GM21619 (cell line): Measurements from ENCODE around the gene POLDIP2.

Source experiments
- ATAC-seq: cut with Tn5 transposase; IDR thresholded peaks from one replicate; pipeline ENCODE4 v1.9.1; 2021; ENCODE audit not compliant: unreplicated experiment

The POLDIP2 gene

DNA sequence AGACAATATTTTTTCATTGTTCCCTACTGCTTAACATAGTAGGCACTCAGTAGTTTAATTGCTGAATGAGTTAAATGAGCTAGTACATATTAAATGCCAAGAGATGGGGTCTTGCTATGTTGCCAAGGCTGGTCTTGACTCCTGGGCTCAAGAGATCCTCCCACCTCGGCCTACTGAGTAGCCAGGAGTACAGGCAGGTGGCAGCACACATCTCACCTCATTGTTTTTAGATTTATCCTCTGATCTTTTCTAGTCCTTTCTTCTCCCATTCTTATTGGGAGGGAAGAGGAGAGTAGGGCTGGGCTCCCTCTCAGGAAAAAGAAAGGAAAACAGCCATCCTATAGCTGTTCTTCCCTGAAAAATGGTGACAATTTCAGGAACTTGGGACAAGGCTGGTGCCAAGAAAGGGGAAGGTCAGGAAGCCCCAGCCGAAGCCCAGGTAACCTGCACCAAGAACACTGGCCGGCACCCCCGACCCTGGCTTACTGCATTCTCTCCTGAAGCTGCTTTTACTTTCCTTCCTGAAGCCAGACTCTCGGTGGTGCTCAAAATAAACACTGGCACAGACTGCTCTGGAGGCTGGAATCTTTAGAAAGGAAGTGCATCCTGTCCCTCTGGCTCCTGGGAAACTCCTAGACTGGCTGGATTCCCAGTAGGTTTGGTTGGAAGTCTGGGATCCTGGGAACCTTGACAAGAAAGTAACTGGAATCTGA is 19.1 kb downstream of the POLDIP2 start:
- ATAC-seq = no peak

DNA sequence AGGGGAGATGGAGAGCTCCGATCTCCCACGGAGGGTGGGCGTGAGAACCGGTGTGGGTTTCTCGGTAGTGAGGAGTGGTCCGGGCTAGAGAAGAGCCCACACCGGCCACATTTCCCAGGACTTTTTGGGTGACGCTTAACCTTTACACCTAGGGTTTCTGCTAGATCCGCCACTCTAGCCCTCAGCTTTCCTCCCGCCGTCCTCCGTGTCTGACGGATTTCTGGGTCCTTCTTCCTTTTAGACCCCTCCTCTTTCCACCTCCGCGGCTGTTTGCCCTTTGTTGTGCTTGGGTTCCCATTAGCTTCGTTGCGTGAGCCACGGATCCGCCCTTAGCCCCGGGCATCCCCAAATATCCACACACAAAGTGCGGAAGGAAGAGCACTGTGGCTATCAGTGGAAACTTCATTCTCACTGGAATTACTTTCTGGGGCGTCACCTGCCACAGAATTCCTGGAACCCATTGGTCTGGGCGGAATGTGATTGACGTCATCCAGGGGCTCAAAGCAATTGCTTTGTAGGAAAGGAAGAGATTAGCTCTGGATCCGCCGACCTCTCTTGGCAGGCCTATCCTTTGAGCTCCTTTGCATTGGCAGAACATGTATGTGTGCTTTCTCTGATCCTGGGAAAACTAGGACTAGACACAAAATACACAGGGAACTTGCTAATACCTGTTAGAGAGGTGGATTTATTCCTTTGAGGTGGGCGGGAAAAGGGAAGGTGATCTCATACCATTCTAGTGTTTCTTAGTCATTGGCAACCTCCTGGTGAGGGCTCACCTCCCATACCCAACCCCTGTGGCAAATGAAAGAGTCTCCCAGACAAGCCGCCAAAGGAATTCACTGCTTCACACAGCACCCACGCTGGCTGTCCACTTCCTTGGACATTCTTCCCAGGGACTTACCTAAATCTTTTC is 21.1 kb downstream of the POLDIP2 start:
- ATAC-seq = peak; percentile 3

DNA sequence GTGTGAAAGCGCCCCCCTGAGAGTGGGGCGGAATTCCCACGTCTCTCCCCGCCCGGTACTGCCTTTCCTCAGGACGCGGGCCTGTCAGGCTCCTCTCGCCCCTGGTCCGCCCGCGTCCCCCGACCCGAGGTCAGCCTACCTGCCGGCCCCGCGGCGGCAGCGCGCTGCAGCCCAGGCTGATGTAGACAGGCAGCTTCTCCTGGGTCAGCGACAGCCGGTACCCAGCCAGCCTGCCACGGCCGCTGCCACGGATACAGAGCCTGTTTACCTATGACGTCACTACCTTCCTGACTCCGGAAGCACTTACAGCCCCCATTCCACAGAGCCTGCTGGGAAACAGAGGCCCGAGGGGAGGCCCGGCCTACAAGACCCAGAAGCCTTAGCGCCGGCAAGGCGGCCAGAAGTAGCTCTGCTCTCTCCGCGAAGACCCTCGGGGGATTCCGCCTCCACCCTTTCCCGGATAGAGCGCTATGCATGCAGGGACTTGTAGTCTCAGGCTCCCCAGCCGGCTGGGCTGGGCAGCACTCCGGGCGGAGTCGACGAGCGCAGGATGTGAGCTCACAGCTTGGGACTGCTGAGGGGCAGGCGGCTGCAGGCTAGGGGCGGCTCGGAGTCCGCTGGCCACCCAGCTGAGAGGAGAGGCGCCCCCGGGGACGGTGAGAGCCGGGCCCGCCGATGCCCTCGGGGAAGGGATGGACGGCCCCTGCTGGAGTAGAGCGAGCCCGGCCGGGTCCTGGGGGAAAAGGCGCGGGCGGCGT is 21.9 kb downstream of the POLDIP2 start, which contains the start of the genes IFT20 and TNFAIP1:
Gene IFT20 (minus strand): TSS at position 272 of the 758 bp plus-strand sequence. CDS start 3,487 bp downstream, outside the sequence.
Gene TNFAIP1 (plus strand): TSS at position 561 of the 758 bp plus-strand sequence. CDS start 3,761 bp downstream, outside the sequence.
- peak; percentile 92 for ATAC-seq

DNA sequence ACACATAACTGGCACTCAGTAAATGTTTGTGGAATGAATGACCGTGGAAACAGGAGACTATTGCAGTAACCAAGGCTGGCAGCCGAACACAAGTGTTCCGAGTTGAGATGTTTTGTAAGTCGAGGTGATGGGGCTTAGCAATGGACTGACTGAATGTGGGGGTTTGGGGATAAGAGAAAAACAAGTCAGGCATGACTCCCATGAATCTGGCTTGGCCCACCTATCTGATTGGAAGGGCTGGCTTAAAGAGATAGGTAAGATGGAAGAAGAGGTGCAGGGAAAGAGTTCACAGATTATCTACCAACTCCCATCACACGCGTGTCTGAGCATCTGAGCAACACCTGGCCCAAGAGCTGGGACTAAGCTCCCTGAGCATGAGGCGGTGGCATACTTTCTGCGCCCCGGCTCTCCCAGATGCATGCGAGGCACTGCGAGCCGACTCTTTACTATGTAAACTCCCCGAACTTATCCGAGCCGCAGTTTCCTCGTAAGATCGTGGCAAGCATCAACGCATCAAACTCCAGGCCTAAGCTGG is 22.6 kb downstream of the POLDIP2 start:
- no peak for ATAC-seq

DNA sequence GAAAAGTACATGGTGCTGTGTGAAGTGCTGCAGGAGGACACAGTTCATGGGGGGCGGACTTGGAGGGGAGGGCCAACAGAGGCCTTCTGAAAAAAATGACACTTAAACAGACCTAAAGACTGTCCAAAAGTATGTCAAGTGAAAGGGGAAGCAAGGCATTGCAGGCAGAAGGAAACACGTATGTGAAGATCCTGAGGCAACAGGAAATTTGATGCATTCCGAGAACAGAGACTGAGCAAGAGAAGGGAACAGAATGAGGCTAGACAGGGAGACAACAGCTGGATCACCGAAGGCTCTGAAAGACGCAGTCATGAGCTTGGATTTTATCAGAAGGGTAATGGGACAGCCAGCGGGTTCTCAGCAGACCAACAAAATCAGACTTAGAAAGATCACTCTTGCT is 23.2 kb downstream of the POLDIP2 start:
- no peak for ATAC-seq

DNA sequence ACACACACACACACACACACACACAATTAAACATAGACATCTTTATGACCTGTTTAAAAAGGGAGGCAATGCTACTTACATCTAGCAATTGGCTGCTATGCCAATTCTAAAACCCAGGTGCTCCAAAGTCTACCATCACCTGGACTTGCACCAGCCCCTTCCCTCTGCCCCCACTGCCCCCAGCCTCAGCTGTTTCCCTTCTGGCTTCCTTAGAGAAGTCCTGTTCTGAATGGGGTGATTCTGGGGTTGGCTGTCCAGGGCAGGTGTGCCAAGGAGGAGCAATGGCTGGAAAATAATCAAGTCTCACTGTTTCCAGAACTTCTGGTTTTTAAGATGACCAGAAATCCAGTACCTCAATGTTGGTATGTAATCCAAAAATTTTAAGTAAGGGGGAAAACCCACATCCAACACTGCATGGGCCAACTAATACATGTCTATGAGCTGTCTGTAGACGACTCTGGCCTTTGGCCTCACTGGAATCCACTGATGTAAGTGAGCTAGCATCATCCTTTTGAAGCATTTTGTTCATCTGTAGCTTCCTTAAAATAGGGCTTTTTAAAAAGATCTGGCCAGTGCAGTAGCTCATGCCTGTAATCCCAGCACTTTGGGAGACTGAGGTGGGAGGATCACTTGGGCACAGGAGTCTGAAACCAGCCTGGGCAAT is 24.1 kb downstream of the POLDIP2 start:
- no peak for ATAC-seq

DNA sequence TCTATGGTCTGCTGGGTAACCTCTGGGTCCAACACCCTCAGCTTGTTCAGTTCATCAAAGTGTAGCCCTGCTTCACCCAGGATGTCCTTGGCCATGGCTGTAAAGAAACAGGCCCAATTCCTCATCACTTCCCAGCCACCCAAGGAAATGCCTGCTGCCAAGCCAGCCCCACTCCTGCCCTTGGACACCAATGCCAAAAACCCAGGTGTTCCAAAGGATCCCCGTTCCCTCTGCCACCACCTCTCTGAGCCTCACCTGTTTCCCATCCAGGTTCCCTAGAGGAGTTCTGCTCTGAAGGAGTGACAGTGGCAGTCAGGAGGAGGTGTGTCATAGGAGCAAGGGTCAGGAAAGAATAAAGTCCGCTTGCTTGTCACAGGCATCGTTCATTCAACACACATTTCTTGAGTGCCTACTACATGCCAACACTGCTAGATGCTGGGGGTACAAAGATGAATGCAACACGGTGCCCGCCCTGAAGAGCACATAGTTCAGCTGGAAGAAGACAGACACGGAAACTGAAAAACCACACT is 25.4 kb downstream of the POLDIP2 start:
- ATAC-seq = no peak

DNA sequence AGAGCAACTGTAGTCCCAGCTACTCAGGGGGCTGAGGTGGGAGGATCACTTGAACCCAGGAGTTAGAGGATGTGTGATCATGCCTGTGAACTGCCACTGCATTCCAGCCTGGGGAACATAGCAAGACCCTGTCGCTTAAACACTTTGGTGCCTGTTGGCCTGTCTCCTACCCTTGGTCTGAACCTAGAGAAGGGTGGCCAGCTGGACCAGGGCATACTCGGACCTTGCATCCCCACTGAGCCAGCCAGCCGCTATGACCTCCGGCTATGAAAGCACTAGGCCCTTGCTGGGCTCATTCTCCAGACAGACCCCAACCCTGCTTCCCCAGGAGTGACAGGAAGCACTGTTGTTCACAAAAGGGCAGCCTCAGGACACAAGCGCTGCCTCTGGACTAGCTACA is 26.7 kb downstream of the POLDIP2 start:
- no peak for ATAC-seq

DNA sequence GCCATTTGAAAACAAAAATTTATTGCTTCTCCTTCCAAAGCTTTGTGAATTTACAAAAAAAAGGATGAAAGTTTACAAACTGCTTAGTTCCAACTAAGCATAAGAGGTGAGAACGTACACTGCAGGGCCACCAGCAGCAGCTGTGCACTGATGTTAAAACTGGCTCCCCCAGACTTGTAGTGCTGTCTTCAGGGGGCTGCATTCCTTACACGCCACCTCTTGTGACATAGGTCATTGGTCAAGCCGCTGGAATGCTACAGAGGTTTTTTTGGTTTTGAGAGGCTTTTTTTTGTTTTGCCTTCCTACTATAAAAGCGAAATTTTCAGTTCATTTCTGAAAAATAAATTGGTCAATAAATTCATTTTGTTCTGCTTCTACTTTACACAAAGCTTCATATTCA is 29.0 kb downstream of the POLDIP2 start:
- ATAC-seq = no peak

DNA sequence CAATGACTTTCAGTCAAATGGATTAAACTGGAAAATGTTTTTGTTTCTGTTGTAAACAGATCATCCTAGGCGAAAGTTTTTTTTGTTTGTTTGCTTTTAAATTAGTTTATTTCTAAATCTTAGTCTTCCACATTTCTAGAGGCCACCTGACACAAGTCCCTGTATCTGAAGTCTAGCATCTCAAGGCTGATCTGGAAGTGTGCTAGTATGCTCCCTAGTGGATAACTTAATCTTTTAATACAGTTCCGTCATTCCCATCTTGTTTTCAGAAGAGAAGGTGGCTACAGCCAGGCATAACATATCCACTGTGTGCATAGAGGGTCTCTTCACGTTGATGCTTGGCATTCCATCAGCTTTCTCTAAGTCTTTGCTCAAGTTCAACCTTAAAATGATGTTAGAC is 29.6 kb downstream of the POLDIP2 start:
- no peak for ATAC-seq

DNA sequence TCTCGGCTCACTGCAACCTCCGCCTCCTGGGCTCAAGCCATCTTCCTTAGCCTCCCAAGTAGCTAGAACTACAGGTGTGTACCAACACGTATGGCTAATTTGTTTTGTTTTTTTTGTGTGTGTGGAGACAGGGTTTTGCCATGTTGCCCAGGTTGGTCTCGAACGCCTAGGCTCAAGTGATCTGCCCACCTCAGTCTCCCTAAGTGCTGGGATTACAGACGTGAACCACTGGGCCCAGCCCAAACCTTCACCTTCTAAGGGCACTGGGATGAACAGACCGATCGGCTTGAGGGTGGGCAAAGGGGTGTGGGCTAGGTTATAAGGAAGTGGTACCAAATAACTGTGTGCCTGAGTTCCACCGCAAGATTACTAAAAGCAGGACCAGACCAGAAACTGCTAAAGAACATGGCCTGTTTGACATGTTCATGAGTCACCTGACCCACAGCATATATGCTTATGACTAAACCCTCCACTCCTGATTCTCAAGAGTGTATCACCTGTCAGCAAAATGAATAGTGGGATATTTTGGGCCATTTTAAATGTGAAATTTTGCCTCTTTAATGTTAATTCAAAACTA is 30.2 kb downstream of the POLDIP2 start:
- ATAC-seq = no peak

DNA sequence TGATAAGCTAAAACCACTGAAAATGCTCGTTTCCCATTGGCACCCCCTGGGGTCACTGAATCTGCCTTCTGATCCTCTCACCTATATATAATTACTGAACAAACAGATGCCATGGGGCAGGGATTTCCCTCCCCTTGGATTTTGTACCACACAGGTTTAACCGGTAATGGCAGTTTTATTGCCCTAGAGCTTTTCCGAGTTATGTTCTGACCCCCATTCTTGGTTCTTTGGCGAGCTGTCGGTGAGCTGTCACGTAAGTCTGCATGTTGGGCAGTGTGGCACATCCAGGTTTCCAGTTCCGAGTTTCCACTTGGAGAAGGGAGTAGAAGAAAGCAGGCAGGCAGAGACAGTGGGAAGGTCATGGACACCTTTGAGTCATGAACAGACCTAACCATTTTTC is 31.2 kb downstream of the POLDIP2 start:
- no peak for ATAC-seq

DNA sequence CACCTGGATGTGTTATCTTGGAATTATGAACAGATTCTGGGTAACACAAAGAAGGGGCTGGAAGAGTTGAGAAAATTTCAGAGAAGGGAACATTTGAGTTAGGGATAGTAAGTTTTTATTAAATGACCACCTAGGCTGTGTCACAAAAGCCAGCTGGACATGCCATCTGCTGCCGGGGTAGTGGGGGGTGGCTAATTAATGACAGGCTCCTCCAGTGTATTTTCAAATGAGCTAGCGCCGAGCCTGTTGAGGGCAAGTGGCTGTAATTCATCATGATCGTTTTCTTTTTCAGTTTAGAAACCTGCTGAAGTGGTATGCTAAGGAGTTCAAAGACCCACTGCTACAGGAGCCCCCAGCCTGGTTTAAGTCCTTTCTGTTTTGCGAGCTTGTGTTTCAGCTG is 32.1 kb downstream of the POLDIP2 start:
- ATAC-seq = no peak

DNA sequence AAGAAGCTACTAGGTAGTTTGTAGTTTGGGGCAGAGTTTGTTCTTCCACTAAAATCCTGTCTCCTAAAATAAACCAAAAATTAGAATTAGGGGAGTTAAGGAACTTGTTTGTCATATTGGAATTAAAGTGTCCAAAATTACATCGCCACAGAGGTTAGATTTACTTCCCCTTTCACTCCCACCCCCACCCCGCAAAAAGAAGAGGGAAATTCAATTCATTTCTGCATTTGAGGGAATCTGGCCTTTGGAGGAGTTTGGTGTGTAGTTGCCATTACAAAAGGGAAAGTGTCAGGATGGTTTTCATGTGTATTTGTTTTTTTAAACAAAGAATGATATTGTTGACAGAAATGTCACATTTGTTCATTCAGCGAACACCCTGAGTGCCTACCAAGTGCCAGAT is 32.5 kb downstream of the POLDIP2 start:
- ATAC-seq = no peak

DNA sequence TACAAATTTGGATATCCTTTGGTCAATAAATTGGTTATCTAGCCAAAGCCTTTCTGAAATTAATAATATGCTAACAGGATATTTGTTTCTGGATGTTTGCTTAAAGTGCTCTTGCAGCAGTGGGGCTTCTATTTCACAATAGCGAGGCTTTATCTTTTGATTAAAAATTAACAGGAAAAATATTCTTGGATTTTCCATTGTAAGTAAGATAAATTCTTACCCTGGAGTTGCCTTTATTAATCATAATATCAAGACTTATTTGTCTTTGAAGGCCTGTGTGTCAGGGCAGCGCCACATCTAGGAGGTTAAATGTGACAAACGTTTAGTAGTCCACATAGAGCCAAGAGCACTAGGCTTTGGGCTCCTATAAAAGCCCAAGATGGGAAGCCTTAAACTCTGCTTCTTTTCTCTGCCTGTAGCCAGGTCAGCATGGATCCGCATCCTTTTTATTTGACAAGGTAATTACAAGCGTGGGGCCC is 33.0 kb downstream of the POLDIP2 start:
- ATAC-seq = no peak

DNA sequence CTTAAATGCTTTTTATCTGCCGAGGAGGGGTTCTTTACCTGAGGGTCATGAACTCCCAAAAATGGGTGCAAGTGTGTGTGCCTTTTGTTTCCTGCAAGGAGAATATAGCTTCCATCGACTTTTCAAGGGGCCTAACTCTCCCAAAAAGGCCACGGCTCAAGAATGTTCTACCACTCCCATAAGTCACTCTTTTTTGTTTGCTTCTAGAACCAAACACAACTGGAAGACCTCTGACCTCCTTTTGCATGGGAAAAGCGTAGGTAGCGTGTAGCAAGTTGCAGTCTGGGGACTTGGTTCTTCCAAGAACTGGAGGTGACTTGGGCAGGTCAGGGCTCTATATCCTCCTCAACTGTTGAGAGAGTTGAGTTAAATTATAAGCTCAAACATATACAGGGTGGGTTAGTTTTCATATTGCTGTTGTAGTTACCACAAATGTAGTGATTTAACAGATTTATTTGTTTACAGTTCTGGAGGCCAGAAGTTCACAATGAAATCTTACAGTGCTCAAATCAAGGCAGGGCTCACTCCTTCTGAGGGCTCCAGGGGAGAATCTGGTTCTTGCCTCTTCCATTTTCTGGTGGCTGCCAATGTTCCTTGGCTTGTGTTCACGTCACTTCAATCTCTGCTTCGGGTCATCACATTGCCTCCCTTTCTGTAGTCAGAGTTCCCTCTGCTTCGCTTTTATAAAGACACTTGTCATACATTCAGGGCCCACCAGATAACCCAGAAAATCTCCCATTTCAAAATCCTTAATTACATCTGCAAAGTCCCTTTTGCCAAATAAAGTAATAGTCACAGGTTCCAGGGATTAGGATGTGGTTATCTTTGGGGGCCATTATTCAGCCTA is 36.9 kb downstream of the POLDIP2 start:
- ATAC-seq = no peak

DNA sequence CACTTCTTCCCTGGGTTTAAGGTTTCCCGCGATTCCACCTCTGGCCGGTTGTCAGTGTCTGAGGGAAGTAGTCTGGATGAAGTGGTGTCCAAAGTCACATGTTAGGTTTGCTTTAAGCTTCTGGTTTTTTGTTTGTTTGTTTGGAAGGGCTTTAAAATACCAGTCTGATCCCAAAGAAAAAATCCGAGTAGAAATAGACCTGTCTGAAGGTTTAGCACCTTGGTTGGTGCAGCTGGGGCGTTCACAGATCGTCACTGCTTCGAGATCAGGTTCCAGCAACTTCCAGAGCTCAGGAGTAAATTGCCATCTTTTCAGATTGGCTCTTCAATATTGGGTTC is 37.8 kb downstream of the POLDIP2 start:
- no peak for ATAC-seq

DNA sequence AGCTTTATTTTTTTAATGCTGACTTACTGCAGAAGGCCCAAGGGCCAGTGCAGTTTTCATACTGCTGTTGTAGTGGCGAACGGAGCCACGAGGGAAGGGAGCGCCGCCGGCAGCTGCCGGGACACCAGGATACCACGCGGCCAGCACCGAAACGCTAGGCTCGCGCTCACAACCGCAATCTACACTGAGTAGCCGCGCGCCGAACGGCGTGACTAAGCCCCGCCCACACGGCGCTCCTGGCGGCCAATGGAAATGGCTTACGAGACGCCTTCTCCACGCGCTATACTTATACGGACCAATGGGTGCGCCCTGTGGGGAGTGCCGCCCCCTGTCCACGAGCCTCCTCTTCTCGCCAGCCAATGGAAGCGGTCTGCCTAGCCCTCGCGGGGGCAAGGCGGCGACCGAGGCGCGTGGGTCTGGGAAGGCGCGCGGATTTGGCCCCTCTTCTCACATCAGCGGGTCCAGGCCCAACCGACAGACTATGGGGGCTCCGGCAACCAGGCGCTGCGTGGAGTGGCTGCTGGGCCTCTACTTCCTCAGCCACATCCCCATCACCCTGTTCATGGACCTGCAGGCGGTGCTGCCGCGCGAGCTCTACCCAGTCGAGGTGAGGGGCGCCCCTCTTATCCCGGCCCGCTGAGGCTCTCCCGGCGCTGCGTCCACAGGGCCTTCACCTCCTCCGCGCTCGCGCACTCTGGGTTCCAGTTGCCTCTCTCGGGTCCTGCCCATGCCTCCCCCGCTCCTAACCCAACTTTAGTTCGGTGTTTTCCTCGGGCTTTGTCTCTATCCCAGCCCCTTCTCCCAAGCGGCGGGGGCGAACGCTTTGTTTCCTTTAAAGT is 38.3 kb downstream of the POLDIP2 start, which contains the start of gene TMEM97:
Gene TMEM97 (plus strand): TSS at position 442 of the 839 bp plus-strand sequence. CDS start 40 bp downstream, at position 482.
- ATAC-seq = peak; percentile 91
